GM12874 (cell line): ENCODE data around the gene B3GAT2.

Experiments used
- CTCF ChIP-seq: IDR thresholded peaks from 2 replicates; pipeline ENCODE4 v1.5.1; 2011; ENCODE audit warnings: low read depth, mild to moderate bottlenecking, control low read depth, low read length, moderate library complexity; ENCODE audit not compliant: insufficient read depth

B3GAT2 gene

DNA sequence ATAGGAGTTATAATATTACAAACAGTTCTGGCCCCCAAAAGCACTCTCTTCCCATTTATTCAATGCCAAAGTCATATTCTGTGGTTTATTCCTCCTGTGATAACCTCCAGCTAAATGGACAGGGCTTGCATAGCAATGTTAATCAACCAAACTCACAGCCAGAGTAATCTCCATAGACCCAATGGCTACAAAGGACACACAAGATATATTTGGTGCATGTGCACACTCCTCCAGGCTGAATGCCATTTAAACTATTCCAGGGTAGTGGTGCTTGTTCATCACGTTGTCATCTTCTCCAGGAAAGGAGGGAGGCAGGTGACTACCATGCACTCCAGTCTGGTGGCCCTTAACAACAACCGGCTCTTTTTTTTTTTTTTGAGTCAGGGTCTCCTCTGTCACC lies 56.8 kb downstream of the B3GAT2 start:
- TF ChIP-seq CTCF: no peak

DNA sequence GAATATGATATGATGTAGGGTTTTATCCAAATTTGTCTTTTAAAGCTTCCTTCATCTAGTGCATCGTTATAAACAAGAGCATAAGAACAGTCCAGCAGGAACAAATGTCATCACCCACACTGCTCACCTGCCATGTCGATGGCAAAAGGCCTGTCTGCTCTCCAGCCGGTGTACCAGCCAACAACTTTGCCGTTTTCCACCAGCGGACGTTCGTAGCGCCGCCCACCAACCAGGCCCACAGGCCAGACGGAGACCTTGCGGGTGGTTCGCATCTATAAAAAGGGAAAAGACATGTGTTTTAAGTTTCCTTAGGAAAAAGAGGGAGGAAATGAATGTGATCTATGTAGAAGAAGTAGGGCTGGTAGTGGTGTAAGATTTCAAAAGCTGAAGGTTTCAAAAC lies 62.9 kb downstream of the B3GAT2 start:
- TF ChIP-seq CTCF: no peak

DNA sequence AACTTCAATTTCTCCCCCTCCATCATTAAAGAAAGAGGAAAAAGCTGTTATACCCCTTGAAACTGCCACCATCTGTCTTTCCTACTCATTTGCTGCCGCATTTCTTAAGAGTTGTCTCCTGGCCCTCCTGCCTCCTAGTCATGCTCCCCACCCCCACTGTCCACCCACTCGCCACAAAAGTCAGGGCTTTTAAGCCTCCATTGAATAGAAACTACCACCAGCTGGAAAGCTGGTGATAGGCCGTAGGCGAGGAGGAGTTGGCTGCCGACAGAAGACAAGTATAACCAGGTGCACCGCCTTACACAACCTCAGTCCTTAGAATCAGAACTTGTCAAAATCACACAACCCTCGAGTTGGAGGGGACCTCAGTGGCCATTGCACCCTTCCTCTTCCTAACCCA lies 67.6 kb downstream of the B3GAT2 start:
- TF ChIP-seq CTCF: no peak

DNA sequence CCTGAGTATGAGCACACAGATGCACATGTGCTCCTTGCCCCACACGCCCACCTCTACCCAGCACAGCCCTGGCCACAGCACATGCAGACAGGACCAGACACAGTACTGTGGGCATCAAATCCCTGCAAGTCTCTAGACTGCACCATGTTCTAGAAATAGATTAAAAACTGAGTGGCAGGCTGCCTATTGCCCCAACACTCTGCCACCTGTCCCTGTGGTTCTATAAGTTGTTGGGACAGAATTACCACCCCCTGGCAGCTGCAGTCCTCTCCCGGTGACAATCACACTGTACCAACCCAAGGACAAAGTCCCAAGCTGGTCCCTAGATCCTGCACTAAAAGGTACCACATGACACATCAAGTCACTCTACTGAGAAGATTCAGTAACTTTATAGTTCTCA lies 70.2 kb downstream of the B3GAT2 start:
- no peak for TF ChIP-seq CTCF

DNA sequence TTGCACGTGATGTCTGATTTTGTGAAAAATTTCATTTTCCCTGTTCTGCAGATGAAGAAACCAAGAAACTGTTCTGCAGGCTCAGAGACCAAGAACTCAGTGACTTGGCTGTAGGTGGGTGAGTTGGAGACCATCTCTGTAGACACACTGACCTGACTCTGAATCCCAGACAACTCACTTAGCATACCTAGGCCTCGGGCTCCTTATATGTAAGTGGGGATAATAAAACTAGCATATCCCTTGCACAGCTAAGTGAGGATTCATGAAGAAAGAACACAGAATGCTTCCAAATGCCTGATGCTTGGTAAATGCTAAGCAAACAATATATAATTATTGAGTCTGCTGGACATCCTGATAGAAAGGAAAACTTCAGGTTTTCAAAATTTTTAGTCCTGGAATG lies 70.8 kb downstream of the B3GAT2 start:
- TF ChIP-seq CTCF: no peak

- TF ChIP-seq CTCF: peak; percentile 66
Measured at GRCh38 chr6:70884074-70884983, 72.5 kb downstream of the B3GAT2 start.

- TF ChIP-seq CTCF: no peak
Measured at GRCh38 chr6:70879496-70879895, 77.4 kb downstream of the B3GAT2 start.
